Smooth muscle cell of trachea (primary cell): ENCODE measurements around the gene TGFB2. TPM values are rescaled to one million over a fixed set of nuclear protein-coding genes. Genes with fewer than 3 reads are reported as not detected.

ENCODE experiments used
- total RNA-seq: library from RNA; depleted of rRNA; stranded (reverse); fragments of >200 nt; gene quantifications from 2 replicates; pipeline ENCODE4 v1.2.1, GENCODE V29; 2014

The TGFB2 gene
- 4.9 and 9.9 TPM in 2 replicates for total RNA-seq

DNA sequence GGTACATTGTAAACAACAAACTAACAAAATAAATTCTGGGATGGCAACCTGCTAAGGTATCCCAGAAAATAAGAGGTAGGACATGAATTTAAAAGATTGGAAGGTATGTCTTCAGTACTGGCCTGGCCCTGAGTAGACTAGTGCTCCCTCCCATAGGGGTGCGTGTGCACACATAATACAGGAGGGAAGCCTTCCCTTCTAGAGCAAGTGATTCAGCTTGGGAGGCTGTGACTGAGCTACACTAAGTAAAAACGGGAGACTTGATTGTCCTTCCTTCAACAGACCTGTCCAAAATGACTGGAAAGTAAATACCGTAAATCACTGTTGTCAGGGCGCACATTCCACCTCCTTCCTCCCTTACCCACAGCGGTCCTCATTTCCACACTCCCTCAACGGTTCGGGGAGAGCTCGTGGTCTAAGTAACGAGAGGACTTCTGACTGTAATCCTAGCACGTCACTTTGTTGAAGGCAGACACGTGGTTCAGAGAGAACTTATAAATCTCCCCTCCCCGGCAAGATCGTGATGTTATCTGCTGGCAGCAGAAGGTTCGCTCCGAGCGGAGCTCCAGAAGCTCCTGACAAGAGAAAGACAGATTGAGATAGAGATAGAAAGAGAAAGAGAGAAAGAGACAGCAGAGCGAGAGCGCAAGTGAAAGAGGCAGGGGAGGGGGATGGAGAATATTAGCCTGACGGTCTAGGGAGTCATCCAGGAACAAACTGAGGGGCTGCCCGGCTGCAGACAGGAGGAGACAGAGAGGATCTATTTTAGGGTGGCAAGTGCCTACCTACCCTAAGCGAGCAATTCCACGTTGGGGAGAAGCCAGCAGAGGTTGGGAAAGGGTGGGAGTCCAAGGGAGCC is at the start of gene TGFB2:
Gene TGFB2 (plus strand): TSS at position 523 of the 859 bp plus-strand sequence. CDS start 1,366 bp downstream, outside the sequence.

Other genes with a start within 250 kb of the TGFB2 start
- gene RRP15, start 60.0 kb upstream of the TGFB2 start, total RNA-seq = 4.0 and 6.8 TPM in 2 replicates